Measurements from ENCODE around the gene NAGA.

DNA sequence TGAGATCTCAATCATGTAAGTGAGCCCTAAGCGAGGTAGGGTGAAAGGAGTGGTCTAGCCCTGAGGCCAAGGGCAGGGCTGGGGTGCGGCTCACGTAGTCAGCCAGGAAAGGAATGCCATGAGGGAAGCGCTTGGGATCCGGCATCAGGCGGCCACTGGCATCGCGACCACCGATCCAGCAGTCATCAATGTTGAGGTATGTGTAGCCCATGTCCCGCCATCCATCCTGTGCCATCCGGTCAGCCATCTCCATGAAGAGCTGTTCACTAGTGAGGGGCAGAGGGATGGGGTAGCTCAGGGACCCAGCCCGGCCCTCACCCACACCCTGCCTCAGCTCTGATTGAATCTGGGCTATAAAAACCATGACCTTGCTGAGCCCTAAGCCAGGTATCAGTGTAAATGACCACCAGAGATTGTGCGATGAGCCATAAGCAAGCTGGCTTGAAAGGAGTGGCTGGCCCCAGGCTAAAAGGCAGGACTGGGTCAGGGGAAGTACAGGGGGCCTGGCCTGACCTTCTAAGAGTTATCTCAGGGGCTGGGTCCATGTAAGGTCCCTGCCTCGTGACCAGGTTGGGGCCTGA lies 2.9 kb downstream of the NAGA start:
- TF ChIP-seq, protein P1, sequence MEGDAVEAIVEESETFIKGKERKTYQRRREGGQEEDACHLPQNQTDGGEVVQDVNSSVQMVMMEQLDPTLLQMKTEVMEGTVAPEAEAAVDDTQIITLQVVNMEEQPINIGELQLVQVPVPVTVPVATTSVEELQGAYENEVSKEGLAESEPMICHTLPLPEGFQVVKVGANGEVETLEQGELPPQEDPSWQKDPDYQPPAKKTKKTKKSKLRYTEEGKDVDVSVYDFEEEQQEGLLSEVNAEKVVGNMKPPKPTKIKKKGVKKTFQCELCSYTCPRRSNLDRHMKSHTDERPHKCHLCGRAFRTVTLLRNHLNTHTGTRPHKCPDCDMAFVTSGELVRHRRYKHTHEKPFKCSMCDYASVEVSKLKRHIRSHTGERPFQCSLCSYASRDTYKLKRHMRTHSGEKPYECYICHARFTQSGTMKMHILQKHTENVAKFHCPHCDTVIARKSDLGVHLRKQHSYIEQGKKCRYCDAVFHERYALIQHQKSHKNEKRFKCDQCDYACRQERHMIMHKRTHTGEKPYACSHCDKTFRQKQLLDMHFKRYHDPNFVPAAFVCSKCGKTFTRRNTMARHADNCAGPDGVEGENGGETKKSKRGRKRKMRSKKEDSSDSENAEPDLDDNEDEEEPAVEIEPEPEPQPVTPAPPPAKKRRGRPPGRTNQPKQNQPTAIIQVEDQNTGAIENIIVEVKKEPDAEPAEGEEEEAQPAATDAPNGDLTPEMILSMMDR (conservative IDR thresholded peaks at IDR 0.05 in 1 of 2, IDR thresholded peaks at IDR 0.05 in 1 of 2; ENCODE audit: low read depth in 1 of 2, low read length in 2 of 2): no peak
- TF ChIP-seq EZH2 (IDR thresholded peaks at IDR 0.05; ENCODE audit: low read length, missing control alignments): no peak
